WTC11 (cell line): ENCODE results near the gene PARP3. TPM values are rescaled to one million over a fixed set of nuclear protein-coding genes. Genes with fewer than 3 reads are reported as not detected.
"Not testable (repeated sequence)": the region's sequence is repeated elsewhere in the genome, so short reads cannot be mapped to it uniquely, and the experiment has no call there.

Experiments
- ATAC-seq: fragments of 200-7000 bp; cut with Tn5 transposase; 2 replicates; pipeline ENCODE4 v1.10.0; 2021; ENCODE audit warnings: mild to moderate bottlenecking, moderate library complexity
- CTCF ChIA-PET: fragments of 300-600 bp; sonication (Branson Sonifier 250); formaldehyde crosslinking; loops from one replicate; lab custom pipeline; 2021; ENCODE audit warnings: antibody characterized with exemption; lab: Charles Lee
- POLR2A ChIA-PET: fragments of 350-600 bp; sonication (Branson Sonifier 250); formaldehyde crosslinking; loops from one replicate; lab custom pipeline; 2021; ENCODE audit warnings: antibody characterized with exemption; lab: Charles Lee
- DNase-seq: peaks from one replicate; pipeline ENCODE4 v3.0.0; 2021; ENCODE audit warnings: low spot score
- H3K27ac Mint-ChIP-seq: 2 replicates; pipeline ENCODE4 v1.8.0; 2021; ENCODE audit warnings: mixed read lengths
- H3K27me3 Mint-ChIP-seq: 2 replicates; pipeline ENCODE4 v1.8.0; 2021; ENCODE audit warnings: low read depth, mild to moderate bottlenecking, moderate library complexity, mixed read lengths
- H3K36me3 Mint-ChIP-seq: 2 replicates; pipeline ENCODE4 v1.8.0; 2021; ENCODE audit warnings: mixed read lengths
- H3K4me1 Mint-ChIP-seq: 2 replicates; pipeline ENCODE4 v1.8.0; 2022; ENCODE audit warnings: mixed read lengths
- H3K4me3 Mint-ChIP-seq: 2 replicates; pipeline ENCODE4 v1.8.0; 2021; ENCODE audit warnings: mild to moderate bottlenecking, moderate library complexity, mixed read lengths
- H3K9me3 Mint-ChIP-seq: 2 replicates; pipeline ENCODE4 v1.8.0; 2021; ENCODE audit warnings: mixed read lengths
- CREB1 ChIP-seq: sonication (generic); formaldehyde crosslinking; IDR thresholded peaks from 2 replicates; pipeline ENCODE4 v1.8.0; 2023; ENCODE audit warnings: mild to moderate bottlenecking, missing genetic modification reagents
- CREM ChIP-seq: sonication (generic); formaldehyde crosslinking; IDR thresholded peaks from 2 replicates; pipeline ENCODE4 v1.8.1; 2022; ENCODE audit warnings: mild to moderate bottlenecking, missing genetic modification reagents, moderate library complexity
- ETV6 ChIP-seq: sonication (generic); formaldehyde crosslinking; IDR thresholded peaks from 2 replicates; pipeline ENCODE4 v1.8.1; 2022; ENCODE audit warnings: mild to moderate bottlenecking, missing genetic modification reagents
- FOXJ3 ChIP-seq: sonication (generic); formaldehyde crosslinking; IDR thresholded peaks from 2 replicates; pipeline ENCODE4 v1.9.0; 2021; ENCODE audit warnings: missing genetic modification reagents, mild to moderate bottlenecking, borderline replicate concordance
- FOXK1 ChIP-seq: sonication (generic); formaldehyde crosslinking; IDR thresholded peaks from 2 replicates; pipeline ENCODE4 v1.8.0; 2022; ENCODE audit warnings: mild to moderate bottlenecking, moderate library complexity, missing genetic modification reagents
- IRF2 ChIP-seq: sonication (generic); formaldehyde crosslinking; IDR thresholded peaks from 2 replicates; pipeline ENCODE4 v1.8.0; 2022; ENCODE audit warnings: low read depth, missing genetic modification reagents, borderline replicate concordance
- JUN ChIP-seq: sonication (generic); formaldehyde crosslinking; IDR thresholded peaks from 2 replicates; pipeline ENCODE4 v1.8.0; 2023; ENCODE audit warnings: mild to moderate bottlenecking, missing genetic modification reagents
- RELA ChIP-seq: sonication (generic); formaldehyde crosslinking; IDR thresholded peaks from 2 replicates; pipeline ENCODE4 v1.8.1; 2022; ENCODE audit warnings: missing genetic modification reagents, mild to moderate bottlenecking, borderline replicate concordance
- ZBTB21 ChIP-seq: sonication (generic); formaldehyde crosslinking; IDR thresholded peaks from 2 replicates; pipeline ENCODE4 v1.8.1; 2023; ENCODE audit warnings: mild to moderate bottlenecking, missing genetic modification reagents, borderline replicate concordance
- ZNF232 ChIP-seq: sonication (generic); formaldehyde crosslinking; IDR thresholded peaks from 2 replicates; pipeline ENCODE4 v1.8.0; 2022; ENCODE audit warnings: mild to moderate bottlenecking, missing genetic modification reagents
- ZNF317 ChIP-seq: sonication (generic); formaldehyde crosslinking; IDR thresholded peaks from 2 replicates; pipeline ENCODE4 v1.8.1; 2023; ENCODE audit warnings: low read depth, mild to moderate bottlenecking, moderate library complexity, missing genetic modification reagents, borderline replicate concordance
- ZNF423 ChIP-seq: fragments of 250-450 bp; sonication (Bioruptor Pico); IDR thresholded peaks from 2 replicates; pipeline ENCODE4 v2.1.2; 2022; ENCODE audit warnings: mild to moderate bottlenecking, moderate library complexity
- total RNA-seq: library from RNA; stranded (reverse); gene quantifications from 3 replicates; pipeline ENCODE4 v1.2.3, GENCODE V29; 2021
- TF ChIP-seq, protein P1 (sequence below): sonication (generic); formaldehyde crosslinking; IDR thresholded peaks from 2 replicates; pipeline ENCODE4 v1.8.1; 2022; ENCODE audit warnings: missing genetic modification reagents, borderline replicate concordance
- TF ChIP-seq, protein P2 (sequence below): sonication (generic); formaldehyde crosslinking; IDR thresholded peaks from 2 replicates; pipeline ENCODE4 v1.8.1; 2023; ENCODE audit warnings: mild to moderate bottlenecking, missing genetic modification reagents
- TF ChIP-seq, protein P3 (sequence below): sonication (generic); formaldehyde crosslinking; IDR thresholded peaks from 2 replicates; pipeline ENCODE4 v1.8.1; 2023; ENCODE audit warnings: mild to moderate bottlenecking, moderate library complexity, missing genetic modification reagents
- TF ChIP-seq, protein P4 (sequence below): sonication (generic); formaldehyde crosslinking; IDR thresholded peaks from 2 replicates; pipeline ENCODE4 v1.8.0; 2022; ENCODE audit warnings: mild to moderate bottlenecking, missing genetic modification reagents
- TF ChIP-seq, protein P5 (sequence below): sonication (generic); formaldehyde crosslinking; IDR thresholded peaks from 2 replicates; pipeline ENCODE4 v1.8.0; 2023; ENCODE audit warnings: missing genetic modification reagents
- TF ChIP-seq, protein P6 (sequence below): sonication (generic); formaldehyde crosslinking; IDR thresholded peaks from 2 replicates; pipeline ENCODE4 v1.8.0; 2022; ENCODE audit warnings: mild to moderate bottlenecking, missing genetic modification reagents

The PARP3 gene
- total RNA-seq, 1 experiment from 2014 or later = 2.9 TPM

DNA sequence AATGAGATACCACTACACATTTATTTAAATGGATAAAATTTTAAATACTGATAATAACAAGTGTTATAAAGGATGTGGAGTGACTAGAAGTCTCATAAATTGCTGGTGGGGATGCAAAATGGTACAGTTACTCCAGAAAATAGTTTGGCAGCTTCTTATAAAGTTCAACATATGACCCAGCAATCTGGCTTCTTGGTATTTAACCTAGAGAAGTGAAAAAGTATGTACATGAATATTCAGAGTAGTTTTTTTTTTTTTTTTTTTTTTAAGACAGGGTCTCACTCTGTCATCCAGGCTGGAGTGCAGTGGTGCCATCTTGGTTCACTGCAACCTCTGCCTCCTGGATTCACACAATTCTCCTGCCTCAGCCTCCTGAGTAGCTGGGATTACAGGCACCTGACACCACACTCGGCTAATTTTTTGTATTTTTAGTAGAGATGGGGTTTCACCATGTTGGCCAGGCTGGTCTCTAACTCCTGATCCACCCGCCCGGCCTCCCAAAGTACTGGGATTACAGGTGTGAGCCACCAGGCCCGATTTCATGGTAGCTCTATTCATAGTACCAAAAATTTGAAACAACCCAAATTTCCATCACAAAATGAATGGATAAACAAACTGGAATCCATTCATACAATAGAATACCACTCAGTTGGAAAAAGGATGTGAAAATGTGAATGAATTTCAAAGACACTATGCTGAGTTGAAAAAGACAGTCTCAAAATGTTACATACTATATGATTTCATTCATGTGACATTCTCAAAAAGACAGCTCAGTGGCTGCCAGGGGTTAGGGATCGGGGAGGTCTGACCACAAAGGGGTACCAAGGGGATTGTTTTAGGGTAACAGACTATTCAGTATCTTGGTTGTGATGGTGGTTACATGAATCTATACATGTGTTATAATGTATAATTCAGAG is 14.8 kb upstream of the PARP3 start (continued):
- TF ChIP-seq IRF2 (CRISPR knock-in tag) = no peak
- no peak for TF ChIP-seq CREM (CRISPR knock-in tag)
- no peak for TF ChIP-seq ZNF317 (CRISPR knock-in tag)
- TF ChIP-seq, protein P1, sequence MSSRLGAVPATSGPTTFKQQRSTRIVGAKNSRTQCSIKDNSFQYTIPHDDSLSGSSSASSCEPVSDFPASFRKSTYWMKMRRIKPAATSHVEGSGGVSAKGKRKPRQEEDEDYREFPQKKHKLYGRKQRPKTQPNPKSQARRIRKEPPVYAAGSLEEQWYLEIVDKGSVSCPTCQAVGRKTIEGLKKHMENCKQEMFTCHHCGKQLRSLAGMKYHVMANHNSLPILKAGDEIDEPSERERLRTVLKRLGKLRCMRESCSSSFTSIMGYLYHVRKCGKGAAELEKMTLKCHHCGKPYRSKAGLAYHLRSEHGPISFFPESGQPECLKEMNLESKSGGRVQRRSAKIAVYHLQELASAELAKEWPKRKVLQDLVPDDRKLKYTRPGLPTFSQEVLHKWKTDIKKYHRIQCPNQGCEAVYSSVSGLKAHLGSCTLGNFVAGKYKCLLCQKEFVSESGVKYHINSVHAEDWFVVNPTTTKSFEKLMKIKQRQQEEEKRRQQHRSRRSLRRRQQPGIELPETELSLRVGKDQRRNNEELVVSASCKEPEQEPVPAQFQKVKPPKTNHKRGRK (CRISPR knock-in tag) = no peak
- no peak for TF ChIP-seq ZNF232 (CRISPR knock-in tag)
- TF ChIP-seq FOXK1 = no peak

DNA sequence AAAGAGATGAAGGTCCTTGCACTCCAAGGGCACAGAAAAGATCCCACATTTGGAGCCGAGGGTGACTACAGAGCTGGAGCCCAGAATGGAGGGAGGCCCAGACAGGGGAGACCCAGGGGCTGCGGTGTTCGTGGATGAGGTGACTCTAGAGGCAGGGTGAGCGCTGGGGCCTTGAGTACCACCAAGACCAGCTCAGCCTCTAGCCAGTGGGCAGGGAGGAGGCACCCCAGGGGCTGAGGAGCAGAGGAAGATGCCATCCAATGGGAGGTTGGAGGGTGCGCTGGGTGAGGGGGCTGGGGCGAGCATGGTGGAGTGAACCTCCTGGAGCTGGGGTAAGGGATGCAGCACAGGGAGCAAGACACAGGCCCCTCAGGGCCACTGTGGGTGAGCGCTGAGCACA is 13.7 kb upstream of the PARP3 start:
- no peaks in the 10 kb centered on the region for H3K9me3 Mint-ChIP-seq
- no peak overlapping the region for H3K27ac Mint-ChIP-seq
- ATAC-seq (no peak), DNase-seq (no peak)
- ChIA-PET POLR2A (no interaction called here), CTCF (interaction anchor here (0.7 to 1.5 kb wide), 2 partner anchors 109 to 118 kb away, joined by 4 to 5 read pairs; no protein-coding TSS in a partner anchor)
- TF ChIP-seq RELA (no peak), ETV6 (CRISPR knock-in tag) (no peak), ZBTB21 (CRISPR knock-in tag) (no peak), FOXJ3 (CRISPR knock-in tag) (no peak), ZNF423 (CRISPR knock-in tag) (no peak)
- TF ChIP-seq, protein P2, sequence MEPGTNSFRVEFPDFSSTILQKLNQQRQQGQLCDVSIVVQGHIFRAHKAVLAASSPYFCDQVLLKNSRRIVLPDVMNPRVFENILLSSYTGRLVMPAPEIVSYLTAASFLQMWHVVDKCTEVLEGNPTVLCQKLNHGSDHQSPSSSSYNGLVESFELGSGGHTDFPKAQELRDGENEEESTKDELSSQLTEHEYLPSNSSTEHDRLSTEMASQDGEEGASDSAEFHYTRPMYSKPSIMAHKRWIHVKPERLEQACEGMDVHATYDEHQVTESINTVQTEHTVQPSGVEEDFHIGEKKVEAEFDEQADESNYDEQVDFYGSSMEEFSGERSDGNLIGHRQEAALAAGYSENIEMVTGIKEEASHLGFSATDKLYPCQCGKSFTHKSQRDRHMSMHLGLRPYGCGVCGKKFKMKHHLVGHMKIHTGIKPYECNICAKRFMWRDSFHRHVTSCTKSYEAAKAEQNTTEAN (CRISPR knock-in tag) = no peak
- H3K27me3 Mint-ChIP-seq = no peaks in the 10 kb centered on the region
- H3K36me3 Mint-ChIP-seq = peaks cover 5% of the 10 kb centered on the region
- H3K4me1 Mint-ChIP-seq = no peaks in the 10 kb centered on the region
- H3K4me3 Mint-ChIP-seq = no peak overlapping the region

DNA sequence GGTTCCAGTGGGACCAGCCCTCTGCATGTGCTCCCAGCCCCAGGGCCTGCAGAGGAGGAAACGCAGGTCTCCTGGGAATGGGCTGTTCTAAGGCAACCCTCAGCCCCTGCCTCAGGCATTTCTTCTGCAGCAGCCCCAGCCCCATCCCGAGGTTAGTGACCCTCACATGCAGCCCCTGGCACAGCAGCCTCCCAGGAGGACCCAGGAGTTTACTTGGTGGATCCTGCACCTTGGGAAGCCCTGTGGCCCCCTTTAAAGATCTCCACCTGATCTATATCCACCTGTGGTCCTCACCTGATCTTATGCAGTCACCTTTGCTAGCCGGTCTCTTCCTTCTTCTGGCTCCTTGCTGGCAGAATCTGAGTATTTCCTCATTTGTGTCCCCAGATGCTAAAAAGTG is 13.2 kb upstream of the PARP3 start:
- H3K36me3 Mint-ChIP-seq = peaks cover 10% of the 10 kb centered on the region
- H3K27ac Mint-ChIP-seq, DNase-seq, H3K27me3 Mint-ChIP-seq, ATAC-seq, H3K9me3 Mint-ChIP-seq, POLR2A ChIA-PET, H3K4me3 Mint-ChIP-seq, H3K4me1 Mint-ChIP-seq: not testable (repeated sequence)
- CTCF ChIA-PET = interaction anchor here (0.5 to 1.5 kb wide), 3 partner anchors 12 to 483 kb away, joined by 3 to 5 read pairs (median 4); partner anchors contain the start of gene RRP9

DNA sequence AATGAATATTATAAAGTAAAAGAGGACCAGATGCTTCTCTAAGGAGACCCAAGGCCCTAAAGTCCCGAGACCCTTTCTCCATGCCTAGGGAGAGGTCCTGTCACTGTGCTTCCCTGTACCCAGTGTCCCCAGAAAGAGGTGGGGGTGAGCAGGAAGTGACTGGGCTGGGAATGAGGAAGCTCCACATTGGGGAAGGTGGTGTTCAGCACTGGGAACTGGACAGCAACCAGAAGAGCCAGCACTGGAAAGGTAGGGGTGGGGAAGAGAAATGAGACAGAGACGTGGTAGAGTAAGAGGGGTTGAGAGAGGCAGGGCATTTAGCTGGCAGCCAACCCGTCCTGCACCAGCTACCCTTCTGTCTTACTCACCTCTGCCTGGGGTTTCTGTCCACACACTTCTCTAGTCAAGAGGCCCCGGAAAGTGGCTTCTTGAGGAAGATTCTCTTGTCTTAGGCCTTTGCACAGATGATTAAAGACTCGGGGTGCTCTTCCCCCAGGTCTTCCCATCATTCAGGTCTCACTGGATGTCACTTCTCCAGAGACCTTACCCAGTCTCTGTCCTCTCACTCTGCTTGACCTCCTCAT is 12.7 kb upstream of the PARP3 start:
- no peaks in the 10 kb centered on the region for H3K27me3 Mint-ChIP-seq
- no peak overlapping the region for H3K27ac Mint-ChIP-seq
- TF ChIP-seq, protein P3, sequence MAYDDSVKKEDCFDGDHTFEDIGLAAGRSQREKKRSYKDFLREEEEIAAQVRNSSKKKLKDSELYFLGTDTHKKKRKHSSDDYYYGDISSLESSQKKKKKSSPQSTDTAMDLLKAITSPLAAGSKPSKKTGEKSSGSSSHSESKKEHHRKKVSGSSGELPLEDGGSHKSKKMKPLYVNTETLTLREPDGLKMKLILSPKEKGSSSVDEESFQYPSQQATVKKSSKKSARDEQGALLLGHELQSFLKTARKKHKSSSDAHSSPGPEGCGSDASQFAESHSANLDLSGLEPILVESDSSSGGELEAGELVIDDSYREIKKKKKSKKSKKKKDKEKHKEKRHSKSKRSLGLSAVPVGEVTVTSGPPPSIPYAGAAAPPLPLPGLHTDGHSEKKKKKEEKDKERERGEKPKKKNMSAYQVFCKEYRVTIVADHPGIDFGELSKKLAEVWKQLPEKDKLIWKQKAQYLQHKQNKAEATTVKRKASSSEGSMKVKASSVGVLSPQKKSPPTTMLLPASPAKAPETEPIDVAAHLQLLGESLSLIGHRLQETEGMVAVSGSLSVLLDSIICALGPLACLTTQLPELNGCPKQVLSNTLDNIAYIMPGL (CRISPR knock-in tag) = no peak
- no peak for TF ChIP-seq JUN (CRISPR knock-in tag)
- TF ChIP-seq, protein P4, sequence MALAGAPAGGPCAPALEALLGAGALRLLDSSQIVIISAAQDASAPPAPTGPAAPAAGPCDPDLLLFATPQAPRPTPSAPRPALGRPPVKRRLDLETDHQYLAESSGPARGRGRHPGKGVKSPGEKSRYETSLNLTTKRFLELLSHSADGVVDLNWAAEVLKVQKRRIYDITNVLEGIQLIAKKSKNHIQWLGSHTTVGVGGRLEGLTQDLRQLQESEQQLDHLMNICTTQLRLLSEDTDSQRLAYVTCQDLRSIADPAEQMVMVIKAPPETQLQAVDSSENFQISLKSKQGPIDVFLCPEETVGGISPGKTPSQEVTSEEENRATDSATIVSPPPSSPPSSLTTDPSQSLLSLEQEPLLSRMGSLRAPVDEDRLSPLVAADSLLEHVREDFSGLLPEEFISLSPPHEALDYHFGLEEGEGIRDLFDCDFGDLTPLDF (CRISPR knock-in tag) = 0 out of 2 replicates have a peak, but pooled peaks have one; percentile 50
- no peak for TF ChIP-seq CREB1
- TF ChIP-seq, protein P5, sequence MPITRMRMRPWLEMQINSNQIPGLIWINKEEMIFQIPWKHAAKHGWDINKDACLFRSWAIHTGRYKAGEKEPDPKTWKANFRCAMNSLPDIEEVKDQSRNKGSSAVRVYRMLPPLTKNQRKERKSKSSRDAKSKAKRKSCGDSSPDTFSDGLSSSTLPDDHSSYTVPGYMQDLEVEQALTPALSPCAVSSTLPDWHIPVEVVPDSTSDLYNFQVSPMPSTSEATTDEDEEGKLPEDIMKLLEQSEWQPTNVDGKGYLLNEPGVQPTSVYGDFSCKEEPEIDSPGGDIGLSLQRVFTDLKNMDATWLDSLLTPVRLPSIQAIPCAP (CRISPR knock-in tag) = peak; percentile 32; the same call in 1 of the 2 replicates
- TF ChIP-seq ETV6 (CRISPR knock-in tag) = no peak
- TF ChIP-seq, protein P6, sequence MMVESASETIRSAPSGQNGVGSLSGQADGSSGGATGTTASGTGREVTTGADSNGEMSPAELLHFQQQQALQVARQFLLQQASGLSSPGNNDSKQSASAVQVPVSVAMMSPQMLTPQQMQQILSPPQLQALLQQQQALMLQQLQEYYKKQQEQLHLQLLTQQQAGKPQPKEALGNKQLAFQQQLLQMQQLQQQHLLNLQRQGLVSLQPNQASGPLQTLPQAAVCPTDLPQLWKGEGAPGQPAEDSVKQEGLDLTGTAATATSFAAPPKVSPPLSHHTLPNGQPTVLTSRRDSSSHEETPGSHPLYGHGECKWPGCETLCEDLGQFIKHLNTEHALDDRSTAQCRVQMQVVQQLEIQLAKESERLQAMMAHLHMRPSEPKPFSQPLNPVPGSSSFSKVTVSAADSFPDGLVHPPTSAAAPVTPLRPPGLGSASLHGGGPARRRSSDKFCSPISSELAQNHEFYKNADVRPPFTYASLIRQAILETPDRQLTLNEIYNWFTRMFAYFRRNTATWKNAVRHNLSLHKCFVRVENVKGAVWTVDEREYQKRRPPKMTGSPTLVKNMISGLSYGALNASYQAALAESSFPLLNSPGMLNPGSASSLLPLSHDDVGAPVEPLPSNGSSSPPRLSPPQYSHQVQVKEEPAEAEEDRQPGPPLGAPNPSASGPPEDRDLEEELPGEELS = peak; percentile 52; the same call in 1 of the 2 replicates
- DNase-seq (peak; percentile 49), ATAC-seq (peak; percentile 80)
- peaks cover 16% of the 10 kb centered on the region for H3K36me3 Mint-ChIP-seq
- H3K4me3 Mint-ChIP-seq = no peak overlapping the region
- no peaks in the 10 kb centered on the region for H3K4me1 Mint-ChIP-seq
- CTCF ChIA-PET = interaction anchor here (0.5 to 1.5 kb wide), 3 partner anchors 12 to 483 kb away, joined by 3 to 5 read pairs (median 4); partner anchors contain the start of gene RRP9
- POLR2A ChIA-PET = no interaction called here
- no peaks in the 10 kb centered on the region for H3K9me3 Mint-ChIP-seq
